HG03175 (cell line): ENCODE data around the gene SLC1A4.
"Not testable (repeated sequence)": the region's sequence is repeated elsewhere in the genome, so short reads cannot be mapped to it uniquely, and the experiment has no call there.

Experiments
- ATAC-seq: cut with Tn5 transposase; IDR thresholded peaks from one replicate; pipeline ENCODE4 v1.9.1; 2021; ENCODE audit warnings: mild to moderate bottlenecking, moderate library complexity; ENCODE audit not compliant: unreplicated experiment

Gene SLC1A4

GRCh38 chr2:64990876-64991275 lies 1.7 kb downstream of the SLC1A4 start:
- ATAC-seq, result no peak

GRCh38 chr2:64992218-64992617 lies 3.0 kb downstream of the SLC1A4 start:
- no peak for ATAC-seq

GRCh38 chr2:64992990-64993389 lies 3.8 kb downstream of the SLC1A4 start:
- no peak for ATAC-seq

- no peak for ATAC-seq
Observed at GRCh38 chr2:64995041-64995440, 5.8 kb downstream of the SLC1A4 start.

- no peak for ATAC-seq
Observed at GRCh38 chr2:64996871-64997307, 7.7 kb downstream of the SLC1A4 start.

GRCh38 chr2:64998658-64999061 lies 9.5 kb downstream of the SLC1A4 start:
- no peak for ATAC-seq

- no peak for ATAC-seq
Observed at GRCh38 chr2:64999754-65000153, 10.6 kb downstream of the SLC1A4 start.

- no peak for ATAC-seq
Observed at GRCh38 chr2:65000644-65001043, 11.4 kb downstream of the SLC1A4 start.

GRCh38 chr2:65003037-65003436 lies 13.8 kb downstream of the SLC1A4 start:
- ATAC-seq, result no peak

GRCh38 chr2:65004232-65004631 lies 15.0 kb downstream of the SLC1A4 start:
- ATAC-seq, result not testable (repeated sequence)

GRCh38 chr2:65013776-65014175 lies 24.6 kb downstream of the SLC1A4 start:
- no peak for ATAC-seq

- ATAC-seq, result no peak
Observed at GRCh38 chr2:65015731-65016130, 26.5 kb downstream of the SLC1A4 start.

- ATAC-seq, result peak; percentile 59
Observed at GRCh38 chr2:65016789-65017188, 27.6 kb downstream of the SLC1A4 start.

- no peak for ATAC-seq
Observed at GRCh38 chr2:65017335-65017734, 28.1 kb downstream of the SLC1A4 start.

- no peak for ATAC-seq
Observed at GRCh38 chr2:65018141-65018582, 29.0 kb downstream of the SLC1A4 start.

GRCh38 chr2:65019010-65019409 lies 29.8 kb downstream of the SLC1A4 start:
- no peak for ATAC-seq

GRCh38 chr2:65019675-65020195 lies 30.5 kb downstream of the SLC1A4 start:
- no peak for ATAC-seq

- ATAC-seq, result not testable (repeated sequence)
Observed at GRCh38 chr2:65020251-65020650, 31.1 kb downstream of the SLC1A4 start.

GRCh38 chr2:65020943-65021528 lies 31.8 kb downstream of the SLC1A4 start:
- no peak for ATAC-seq

- ATAC-seq, result no peak
Observed at GRCh38 chr2:65021709-65022108, 32.5 kb downstream of the SLC1A4 start.

- no peak for ATAC-seq
Observed at GRCh38 chr2:65022189-65022588, 33.0 kb downstream of the SLC1A4 start.

GRCh38 chr2:65023742-65024141 lies 34.5 kb downstream of the SLC1A4 start:
- ATAC-seq, result no peak
